Hematopoietic multipotent progenitor cell treated with erythropoietin and hydrocortisone succinate and interleukin-3 and kit ligand, for 17 days (in vitro differentiated cells): ENCODE data around the gene ALKBH3.

Experiments used
- DNase-seq: peaks from one replicate; pipeline ENCODE4 v3.0.0-alpha.2; 2015; ENCODE audit warnings: low spot score

The ALKBH3 gene

DNA sequence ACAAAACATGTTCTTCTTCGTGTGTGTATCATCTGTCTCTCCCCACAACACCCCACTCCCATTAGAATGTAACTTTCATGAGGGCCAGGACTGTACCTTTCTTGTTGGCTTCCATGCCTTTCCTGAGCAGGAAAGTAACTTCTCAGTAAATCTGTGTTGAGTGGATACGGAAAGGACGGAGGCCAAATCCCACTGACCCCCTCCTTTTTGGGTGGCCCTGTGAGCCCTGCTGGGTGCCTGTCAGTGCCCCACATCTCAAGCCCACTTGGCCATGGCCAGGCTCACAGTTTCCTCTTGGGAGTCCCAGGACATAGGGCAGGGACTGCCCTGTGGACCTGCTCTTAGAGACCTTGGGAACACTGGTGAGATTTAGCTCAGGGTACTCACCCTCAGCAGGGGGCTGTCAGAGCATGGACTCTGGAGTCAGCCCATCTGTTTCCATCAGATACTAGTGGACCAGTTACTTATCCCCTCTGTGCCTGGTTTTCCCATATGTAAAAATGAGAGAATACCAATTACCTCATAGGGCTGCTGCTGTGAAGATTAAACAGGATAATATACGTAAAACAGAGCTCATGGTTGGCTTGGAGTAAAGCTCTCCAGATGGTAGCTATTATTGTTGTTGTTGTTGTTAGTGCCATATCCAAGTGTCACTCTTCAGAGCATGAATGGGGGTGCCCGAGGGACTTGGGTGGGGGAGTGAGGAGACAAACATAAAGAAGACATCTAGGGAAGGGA, 60.8 kb downstream of the ALKBH3 start:
- no peak for DNase-seq

DNA sequence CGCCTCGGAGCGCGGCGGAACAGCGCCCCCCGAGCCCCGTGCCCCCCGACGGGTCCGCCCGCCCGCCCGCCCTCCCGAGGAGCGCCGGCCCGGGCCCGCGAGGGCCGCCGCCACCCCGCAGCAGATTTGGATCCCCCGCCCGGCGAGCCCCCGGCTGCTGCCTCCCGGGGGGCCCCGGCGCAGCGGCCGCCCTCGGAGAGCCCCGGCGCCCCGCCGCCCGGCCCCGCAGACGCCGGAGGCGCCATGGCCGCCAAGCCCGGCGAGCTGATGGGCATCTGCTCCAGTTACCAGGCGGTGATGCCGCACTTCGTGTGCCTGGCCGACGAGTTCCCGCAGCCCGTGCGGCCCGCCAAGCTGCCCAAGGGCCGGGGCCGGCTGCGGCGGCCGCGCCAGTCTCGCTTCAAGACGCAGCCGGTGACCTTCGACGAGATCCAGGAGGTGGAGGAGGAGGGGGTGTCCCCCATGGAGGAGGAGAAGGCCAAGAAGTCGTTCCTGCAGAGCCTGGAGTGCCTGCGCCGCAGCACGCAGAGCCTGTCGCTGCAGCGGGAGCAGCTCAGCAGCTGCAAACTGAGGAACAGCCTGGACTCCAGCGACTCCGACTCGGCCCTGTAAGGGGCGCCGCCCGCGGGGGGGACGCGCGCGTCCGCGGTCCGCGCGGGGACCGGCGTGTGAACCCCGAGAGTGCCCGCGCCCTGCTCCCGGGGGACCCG, 62.2 kb downstream of the ALKBH3 start:
- DNase-seq, result no peak

DNA sequence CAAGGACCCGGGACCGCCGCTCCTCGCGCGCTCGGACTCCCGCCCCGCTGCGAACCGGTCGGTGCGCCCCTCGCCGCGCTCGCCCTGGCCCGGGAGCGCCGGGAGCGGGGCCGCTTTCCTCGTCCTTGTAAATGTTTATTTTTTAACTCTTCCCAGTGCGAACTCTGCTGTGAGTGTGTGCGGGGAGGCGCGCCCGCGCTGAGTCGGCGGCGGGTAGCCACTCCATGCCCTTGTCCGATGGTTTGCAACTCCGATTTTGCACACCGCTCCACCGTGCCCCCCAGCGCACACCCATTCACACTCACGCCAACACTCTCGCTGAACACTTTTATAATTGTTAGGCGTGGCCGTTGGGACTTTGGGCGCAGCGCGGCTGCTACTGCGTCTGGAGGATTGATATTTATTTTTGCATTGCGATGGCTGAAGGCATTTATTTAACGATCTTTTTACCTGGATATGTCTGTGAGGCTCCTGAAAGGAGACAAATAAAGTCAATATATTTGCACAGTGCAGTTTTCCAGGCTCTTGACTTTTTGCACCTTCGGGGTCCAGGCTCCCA, 62.8 kb downstream of the ALKBH3 start:
- no peak for DNase-seq

DNA sequence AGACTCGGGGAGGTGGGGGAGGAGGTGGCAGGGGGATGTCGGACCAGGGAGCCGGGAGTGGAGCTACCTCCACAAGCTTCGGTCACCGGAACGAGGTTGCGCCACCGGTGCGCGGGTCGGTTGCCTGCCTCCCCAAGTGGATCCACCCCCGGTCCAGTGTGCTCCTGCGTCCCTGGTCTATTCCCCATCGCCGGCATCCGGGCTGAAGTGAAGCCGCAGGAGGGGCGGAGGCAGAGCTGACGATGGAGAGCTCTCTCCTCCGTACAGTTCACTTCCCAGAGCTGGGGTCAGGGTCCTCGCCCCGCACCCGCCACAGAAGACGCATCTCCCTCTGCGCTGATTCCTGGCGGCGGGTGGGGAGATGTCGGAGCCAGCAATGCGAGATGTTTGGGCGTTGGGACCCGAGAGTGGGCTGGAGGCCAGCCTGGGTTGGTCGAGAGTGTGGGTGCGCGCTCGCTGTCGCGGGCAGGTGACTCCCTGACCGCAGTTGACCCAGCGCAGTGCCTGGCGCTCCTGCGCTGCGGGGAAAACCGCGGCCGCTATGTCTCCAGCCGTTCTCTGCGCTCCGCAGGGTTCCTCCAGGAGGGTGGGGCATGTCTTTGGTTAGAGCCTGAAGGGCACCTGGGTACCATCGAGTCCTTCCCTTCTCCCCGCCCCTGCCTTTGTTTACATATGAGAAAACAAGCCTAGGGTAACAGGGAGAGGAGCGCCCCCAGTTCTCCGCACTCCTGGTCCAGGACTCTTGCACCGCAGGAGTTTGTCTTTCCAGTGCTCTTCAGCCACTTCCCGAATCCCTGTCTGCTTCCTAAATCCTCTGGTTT, 63.5 kb downstream of the ALKBH3 start:
- no peak for DNase-seq

DNA sequence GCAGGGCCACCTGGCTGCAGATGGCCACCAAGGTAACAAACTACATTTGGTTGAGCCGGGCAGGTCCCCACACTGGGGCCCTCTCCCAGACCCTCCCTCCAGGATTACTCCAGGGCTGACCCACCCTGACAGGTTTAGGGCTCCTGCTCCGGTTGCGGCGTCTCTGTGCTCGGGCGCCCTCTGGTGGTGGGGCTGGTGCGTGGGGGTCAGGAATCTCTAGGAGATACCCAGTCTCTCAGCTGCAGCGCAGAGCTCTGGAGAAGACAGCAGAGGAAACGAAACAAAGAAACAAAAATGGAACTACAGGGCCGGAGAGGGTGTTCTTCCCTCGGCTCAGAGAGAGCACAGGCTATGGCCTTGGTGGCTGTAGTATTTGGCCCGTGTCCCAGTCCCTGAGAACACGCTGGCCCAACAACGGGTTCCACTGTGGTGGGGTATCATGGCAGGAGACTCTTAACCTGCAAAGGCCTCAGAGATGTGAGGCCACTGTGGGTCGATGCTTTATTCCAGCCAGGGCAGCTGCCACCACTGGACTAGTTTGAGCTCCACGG, 64.2 kb downstream of the ALKBH3 start:
- peak; percentile 43 for DNase-seq

DNA sequence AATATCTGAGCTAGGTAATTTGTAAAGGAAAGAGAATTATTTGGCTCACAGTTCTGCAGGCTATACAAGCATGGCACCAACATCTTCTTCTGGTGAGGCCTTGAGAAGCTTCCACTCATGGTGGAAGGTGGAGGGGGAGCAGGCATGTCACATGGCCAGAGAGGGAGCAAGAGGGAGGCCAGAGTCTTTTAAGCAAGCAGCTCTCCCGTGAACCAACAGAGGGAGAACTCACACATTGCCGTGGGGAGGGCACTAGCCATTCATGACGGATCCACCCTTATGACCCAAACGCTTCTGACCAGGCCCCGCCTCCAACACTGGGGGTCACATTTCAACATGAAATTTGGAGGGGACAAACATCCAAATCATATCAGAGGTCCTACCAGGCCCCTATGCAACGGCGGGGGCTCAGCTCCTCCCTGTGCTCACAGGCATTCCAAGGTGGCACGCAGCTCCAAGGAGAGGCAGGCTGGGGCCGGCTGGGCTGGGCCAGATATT, 66.4 kb downstream of the ALKBH3 start:
- no peak for DNase-seq

DNA sequence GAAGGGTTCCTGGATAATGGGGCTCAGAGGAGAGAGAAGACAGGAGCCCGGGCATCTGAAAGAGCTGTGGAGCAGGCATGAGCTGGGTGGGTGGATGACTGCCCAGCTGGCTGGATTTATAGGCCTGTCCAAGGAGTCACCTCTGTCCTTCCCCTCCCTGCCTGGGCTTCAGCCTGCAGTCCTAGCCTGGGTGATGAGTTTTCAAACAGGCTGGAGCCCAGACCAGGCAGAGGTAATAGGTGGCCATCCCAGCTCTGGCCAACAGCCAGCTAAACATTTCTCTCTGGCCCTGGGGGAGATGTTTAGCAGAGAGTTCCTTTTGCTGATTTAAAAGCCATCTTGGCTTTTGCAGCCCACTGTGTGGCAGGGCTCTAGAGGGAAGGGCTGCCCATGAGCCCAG, 67.2 kb downstream of the ALKBH3 start:
- no peak for DNase-seq

DNA sequence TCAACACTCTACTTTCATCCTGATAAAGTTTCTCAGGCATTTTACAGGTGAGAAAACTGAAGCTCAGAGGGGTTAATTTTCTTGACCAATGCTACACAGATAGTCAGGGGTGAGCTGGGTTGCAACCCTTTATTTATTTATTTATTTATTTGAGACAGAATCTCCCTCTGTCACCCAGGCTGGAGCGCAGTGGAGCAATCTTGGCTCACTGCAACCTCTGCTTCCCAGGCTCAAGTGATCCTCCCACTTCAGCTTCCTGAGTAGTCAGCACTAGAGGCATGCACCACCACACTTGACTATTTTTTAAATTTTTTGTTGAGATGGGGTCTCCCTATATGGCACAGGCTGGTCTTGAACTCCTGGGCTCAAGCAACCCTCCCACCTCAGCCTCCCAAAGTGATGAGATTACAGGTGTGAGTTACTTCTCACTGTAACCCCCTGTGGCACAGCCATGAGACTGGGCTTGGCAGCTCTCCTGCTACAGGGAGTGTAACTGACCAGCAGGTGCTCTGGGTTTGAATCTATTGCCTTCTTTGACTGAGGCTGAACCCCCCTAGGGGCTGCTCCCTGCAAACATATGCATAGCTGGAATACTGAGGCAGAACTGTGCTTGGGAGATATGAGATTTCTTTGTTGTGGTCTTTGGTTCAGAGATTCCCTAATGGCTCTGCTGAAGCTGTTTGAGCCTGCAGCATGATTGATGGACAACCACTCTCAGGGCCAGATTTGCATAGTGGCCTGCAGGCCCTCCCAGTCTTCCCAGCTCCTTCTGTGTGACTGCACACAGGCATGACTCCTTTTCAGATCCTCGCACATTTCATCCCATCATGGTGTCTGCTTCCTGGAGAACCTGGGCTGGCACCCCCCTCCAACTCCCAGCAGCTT, 68.0 kb downstream of the ALKBH3 start:
- DNase-seq, result no peak

DNA sequence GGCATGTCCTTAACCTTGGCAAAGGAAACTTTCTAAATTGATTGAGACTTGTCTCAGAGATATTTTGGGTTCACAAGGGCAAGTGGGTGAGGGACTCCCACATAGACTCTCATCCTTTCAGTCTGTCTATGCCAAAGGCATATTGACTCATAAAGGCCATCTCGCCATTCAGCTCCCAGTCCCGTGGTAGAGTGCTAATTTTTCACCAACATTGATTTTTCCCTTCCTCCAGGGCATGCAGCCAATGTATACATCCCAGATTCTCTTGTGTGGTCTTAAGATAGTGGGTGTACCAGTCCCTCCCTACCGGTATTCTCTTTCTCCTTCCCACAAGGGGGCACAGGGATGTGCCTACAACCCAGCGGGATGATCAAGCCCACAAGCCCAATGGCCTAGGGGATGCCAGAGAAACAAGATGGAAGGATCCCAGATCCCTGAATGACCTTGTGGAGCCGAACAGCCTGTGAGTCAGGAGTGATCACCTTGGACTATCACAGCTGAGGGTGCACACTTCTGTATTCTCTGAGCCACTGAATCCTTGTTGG, 69.8 kb downstream of the ALKBH3 start:
- no peak for DNase-seq

DNA sequence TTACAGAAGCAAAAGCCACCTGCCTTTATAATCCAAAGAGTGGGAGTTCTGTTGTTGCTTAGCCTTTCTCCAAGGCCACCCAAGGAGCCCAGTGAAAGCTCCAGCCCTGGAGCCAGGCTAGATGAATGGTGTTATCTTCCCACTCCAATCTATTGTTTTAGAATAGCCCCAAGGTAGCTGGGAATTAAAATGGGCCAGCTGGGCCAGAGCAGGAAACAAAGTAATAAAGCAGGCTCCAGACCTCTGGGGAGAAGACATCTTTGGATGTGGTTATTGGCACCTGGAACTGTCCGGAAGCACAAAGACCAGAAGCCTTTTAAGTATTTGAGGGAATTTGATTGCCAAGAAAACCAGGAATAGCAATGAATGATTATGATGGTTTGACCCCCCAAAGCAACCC, 70.6 kb downstream of the ALKBH3 start:
- DNase-seq, result no peak

DNA sequence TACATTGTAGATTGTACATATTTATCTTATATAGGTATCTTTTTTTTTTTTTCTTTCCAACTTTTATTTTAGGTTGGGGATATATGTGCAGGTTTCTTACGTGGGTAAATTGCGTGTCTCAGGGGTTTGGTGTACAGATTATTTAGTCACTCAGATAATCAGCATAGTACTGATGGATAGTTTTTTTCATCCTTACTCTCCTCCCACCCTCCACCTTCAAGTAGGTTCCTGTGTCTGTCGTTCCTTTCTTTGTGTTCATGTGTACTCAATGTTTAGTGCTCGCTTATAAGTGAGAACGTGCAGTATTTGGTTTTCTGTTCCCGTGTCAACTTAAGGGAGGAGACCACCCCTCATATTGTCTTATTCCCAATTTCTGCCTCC, 71.4 kb downstream of the ALKBH3 start:
- no peak for DNase-seq

DNA sequence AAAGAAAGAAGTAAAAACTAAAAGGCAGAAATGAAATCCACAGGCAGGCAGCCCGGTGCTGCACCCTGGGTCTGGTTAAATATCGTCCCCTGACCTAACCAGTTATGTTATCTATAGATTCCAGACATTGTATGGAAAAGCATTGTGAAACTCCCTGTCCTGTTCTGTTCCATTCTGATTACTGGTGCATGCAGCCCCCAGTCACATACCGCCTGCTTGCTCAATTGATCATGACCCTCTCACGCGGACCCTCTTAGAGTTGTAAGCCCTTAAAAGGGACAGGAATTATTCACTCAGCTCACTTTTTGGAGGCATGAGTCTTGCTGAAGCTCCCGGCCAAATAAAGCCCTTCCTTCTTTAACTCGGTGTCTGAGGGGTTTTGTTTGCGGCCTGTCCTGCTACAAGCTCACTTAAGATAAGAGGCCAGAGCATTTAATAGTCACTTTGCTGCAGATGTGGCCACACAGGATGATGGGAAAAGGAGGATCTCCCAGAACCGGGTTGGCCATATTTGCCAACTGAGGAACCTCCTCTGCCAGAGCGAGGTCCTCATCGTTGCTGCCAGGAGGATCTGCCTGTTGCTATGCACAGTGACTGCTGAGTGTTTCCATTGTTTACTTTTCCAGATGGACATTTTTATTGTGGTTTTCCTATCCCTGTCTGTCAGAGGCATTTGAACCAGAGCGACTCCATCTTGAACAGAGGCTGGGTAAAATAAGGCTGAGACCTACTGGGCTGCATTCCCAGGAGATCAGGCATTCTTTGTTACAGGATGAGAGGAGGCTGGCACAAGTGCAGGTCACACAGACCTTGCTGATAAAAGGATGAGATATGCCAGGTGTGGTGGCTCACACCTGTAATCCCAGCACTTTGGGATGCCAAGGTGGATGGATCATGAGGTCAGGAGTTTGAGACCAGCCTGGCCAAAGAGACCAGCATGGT, 72.0 kb downstream of the ALKBH3 start:
- DNase-seq, result no peak

DNA sequence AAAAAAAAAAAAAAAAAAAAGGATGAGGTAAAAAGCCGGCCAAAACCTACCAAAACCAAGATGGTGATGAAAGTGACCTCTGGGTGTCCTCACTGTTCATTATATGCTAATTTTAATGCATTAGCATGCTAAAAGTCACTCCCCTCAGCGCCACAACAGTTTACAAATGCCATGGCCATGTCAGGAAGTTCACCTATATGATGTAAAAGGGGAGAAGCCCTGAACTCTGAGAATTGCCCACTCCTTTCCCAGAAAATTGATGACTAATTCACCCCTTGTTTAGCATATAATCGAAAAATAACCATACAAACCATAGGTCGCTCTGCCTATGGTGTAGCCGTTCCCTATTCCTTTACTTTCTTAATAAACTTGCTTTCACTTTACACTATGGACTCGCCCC, 72.9 kb downstream of the ALKBH3 start:
- DNase-seq, result no peak

DNA sequence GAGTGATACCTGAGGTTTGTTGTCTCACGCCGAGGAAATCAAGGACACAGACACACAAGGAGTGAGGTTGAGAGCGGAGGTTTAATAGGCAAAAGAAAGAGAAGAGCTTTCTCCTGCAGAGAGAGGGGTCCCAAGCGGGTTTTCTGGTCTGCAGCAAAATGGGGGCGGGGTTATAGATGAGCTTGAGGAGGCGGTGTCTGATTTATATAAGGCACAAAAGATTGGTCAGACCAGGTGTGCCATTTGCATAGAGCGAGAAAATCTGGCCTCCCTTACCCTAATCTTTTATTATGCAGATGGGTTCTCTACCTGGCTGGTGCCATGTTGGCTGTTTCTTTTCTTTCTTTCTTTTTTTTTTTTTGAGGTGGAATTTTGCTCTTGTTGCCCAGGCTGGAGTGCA, 73.6 kb downstream of the ALKBH3 start:
- no peak for DNase-seq

DNA sequence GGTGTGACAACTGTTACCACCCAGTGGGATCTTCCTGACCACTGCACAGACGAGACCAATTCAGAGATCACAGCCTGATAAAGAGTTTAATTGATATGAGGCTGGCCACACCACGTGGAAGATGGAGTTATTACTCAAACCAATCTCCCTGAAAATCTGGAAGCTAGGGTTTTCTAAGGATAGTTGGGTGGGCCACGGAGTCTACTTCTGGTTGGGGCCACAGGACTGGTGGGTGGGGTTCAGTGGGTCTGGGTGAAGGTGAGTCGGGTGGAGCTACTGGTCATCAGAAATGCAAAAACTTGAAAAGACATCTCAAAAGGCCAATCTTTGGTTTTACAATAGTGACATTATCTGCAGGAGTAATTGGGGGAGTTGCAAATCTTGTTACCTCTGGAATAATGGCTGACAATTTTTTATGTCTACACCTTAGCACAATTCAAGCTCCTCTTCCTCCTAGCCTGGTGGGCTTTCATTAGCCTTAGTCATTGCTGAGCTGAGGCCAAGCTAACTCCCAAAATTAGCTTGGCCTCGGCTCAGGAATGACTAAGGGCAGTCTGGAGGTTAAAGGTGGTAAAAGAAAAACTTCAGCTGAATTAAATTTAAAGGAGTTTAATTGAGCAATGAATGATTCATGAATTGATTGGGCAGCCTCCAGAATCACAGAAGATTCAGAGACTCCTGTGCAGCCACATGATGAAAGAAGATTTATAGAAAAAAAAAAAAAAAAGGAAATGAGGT, 74.9 kb downstream of the ALKBH3 start:
- no peak for DNase-seq

DNA sequence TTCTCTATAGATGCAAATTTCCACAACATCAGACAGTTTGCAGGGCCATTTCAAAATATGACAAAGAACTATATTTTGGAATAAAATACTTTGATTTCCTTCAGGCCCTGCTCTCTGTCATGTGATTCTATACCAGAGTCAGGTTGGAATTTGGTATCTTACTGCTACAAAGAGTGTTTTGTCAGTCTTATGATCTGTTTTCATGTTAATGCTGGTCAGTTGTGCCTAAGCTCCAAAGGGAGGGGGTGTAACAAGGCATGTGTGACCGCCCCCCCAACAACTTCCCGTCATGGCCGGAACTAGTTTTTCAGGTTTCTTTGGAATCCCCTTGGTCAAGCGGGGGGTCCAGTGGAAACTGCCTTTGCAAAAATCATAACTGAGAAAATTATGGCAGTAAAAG, 76.9 kb downstream of the ALKBH3 start:
- DNase-seq, result no peak

DNA sequence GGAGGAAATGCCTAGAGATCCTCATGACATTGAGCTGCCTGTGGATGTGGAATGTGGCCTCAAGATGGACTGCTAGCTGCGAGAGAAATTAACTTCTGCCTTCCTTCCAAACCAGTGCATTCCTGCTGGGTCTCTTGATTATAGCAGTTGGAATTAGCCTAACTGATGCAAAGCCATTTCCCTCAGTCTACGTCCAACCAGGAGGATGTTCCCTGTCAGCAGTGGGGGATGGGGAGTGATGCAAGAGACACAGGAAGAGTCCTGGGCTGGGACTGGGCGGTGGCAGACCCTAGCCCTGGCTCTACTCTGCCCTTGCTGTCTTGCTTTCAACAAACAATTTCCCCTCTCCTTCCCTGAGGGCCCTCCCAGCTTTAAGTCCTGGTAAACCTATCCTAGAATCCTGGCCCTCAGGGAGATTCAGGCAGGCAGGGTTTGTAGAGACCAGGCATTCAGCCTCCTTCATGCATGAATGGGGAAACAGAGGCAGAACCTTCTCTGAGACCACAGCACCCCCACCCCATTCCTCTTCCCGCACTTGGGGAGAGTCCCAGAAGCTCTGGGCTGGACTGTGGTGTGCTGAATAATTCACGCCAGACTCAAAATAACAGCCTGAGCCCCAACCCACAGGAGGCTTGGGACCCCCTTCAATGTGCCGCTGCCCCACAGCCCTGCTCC, 78.8 kb downstream of the ALKBH3 start:
- no peak for DNase-seq
